Adrenal gland (tissue), 5 donors: ENCODE data around the gene DEPP1.

ENCODE experiments used
- POLR2A ChIP-seq, 2 donors: fragments of 450-650 bp; IDR thresholded peaks; one replicate each; pipeline ENCODE4 v1.6.1; 2017; ENCODE audit warnings: antibody characterized with exemption in 2 of 2, mild to moderate bottlenecking in 2 of 2, moderate library complexity in 1 of 2
- TF ChIP-seq, protein P1 (sequence below), 6 experiments: fragments of 450-650 bp in 4 of 6; fragments of 200-600 bp in 2 of 6; sonication (generic) in 1 of 6; IDR thresholded peaks; 1 replicate in 5 of 6; 2 replicates in 1 of 6; pipeline versions ENCODE4 v1.5.1 to v1.8.0; 2016 to 2021; ENCODE audit warnings: antibody characterized with exemption in 6 of 6, mild to moderate bottlenecking in 2 of 6, moderate library complexity in 1 of 6
- donor health status: DM: no; HTN: no; CAD: no.

DNA sequence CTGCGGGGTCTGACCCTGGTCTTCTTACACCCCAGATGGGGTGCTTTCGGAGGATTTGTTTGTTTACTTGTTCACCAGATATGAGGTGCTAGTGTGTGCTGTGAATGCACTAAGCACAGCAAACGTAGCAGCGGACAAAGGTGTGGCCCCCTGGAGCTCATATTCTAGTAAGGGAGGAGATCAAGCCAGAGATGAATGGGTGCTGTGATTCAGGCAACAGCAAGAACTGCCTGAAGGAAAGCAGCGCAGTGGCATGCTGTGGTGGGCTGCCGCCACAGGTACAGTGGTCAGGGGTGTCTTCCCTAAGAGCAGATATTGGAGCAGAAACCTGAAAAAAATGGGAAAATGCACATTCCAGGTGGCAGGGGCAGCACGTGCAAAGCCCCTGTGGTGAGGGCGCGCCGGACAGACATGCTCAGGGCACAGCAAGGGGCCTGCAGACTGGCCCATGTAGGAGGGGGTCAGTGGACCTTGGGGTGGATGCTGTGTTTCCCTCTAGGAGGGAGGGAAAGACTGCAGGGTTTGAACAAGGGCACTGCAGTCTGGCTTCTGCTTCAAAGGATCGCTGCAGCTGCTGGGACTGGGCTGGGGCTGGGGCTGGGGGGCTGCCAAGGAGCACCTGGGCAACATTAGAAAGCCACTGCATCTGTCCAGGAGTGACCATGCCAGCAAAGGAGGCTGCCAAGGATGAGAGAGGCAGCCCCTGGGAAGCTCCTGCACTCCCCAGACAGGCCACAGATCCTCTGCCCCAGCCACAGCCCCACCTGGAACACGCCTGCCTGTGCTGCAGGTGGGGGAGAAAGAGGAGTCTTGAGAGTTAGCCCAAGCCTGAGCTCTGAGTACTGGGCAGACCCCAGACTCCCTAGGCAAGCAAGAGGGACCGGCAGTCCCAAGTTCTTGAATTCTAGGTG lies 927 bp upstream of the DEPP1 start:
- TF ChIP-seq, protein P1, sequence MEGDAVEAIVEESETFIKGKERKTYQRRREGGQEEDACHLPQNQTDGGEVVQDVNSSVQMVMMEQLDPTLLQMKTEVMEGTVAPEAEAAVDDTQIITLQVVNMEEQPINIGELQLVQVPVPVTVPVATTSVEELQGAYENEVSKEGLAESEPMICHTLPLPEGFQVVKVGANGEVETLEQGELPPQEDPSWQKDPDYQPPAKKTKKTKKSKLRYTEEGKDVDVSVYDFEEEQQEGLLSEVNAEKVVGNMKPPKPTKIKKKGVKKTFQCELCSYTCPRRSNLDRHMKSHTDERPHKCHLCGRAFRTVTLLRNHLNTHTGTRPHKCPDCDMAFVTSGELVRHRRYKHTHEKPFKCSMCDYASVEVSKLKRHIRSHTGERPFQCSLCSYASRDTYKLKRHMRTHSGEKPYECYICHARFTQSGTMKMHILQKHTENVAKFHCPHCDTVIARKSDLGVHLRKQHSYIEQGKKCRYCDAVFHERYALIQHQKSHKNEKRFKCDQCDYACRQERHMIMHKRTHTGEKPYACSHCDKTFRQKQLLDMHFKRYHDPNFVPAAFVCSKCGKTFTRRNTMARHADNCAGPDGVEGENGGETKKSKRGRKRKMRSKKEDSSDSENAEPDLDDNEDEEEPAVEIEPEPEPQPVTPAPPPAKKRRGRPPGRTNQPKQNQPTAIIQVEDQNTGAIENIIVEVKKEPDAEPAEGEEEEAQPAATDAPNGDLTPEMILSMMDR (IDR thresholded peaks at IDR 0.05) = no peak
- no peak for TF ChIP-seq POLR2A (IDR thresholded peaks at IDR 0.05)
